SU-DHL-6 (cell line): ENCODE data around the gene TAPT1.

Experiments
- H2AFZ ChIP-seq: fragments of 200-600 bp; sonication (generic); 2 replicates; pipeline ENCODE4 v1.6.1; 2014; ENCODE audit warnings: low read depth, mild to moderate bottlenecking, moderate library complexity, mixed read lengths, antibody characterized with exemption, low read length; ENCODE audit not compliant: severe bottlenecking
- H3F3A ChIP-seq: fragments of 200-600 bp; shearing (Covaris generic); 2 replicates; pipeline ENCODE4 v1.6.0; 2016; ENCODE audit warnings: antibody characterized with exemption, mild to moderate bottlenecking; ENCODE audit not compliant: insufficient read depth
- H3K27ac ChIP-seq: fragments of 200-600 bp; sonication (generic); 2 replicates; pipeline ENCODE4 v1.5.1; 2016; ENCODE audit warnings: low read depth, mild to moderate bottlenecking, low read length, moderate library complexity, mixed read lengths
- H3K27me3 ChIP-seq: fragments of 200-600 bp; sonication (generic), shearing (Covaris generic); 2 replicates; pipeline ENCODE4 v1.6.0; 2014; ENCODE audit warnings: mild to moderate bottlenecking, low read length
- H3K36me3 ChIP-seq: fragments of 200-600 bp; sonication (generic); 2 replicates; pipeline ENCODE4 v1.6.1; 2014; ENCODE audit warnings: mild to moderate bottlenecking, low read length, mixed read lengths
- H3K4me2 ChIP-seq: fragments of 300-600, 200-600 bp; shearing (Covaris generic), sonication (generic); 2 replicates; pipeline ENCODE4 v1.6.0; 2014; ENCODE audit warnings: low read length, low read depth, mild to moderate bottlenecking; ENCODE audit not compliant: poor library complexity, severe bottlenecking
- H3K4me3 ChIP-seq: fragments of 200-600 bp; sonication (generic); 2 replicates; pipeline ENCODE4 v1.5.1; 2014; ENCODE audit warnings: antibody characterized with exemption, low read length, mild to moderate bottlenecking, mixed read lengths; ENCODE audit not compliant: insufficient read depth, poor library complexity, severe bottlenecking
- H3K79me2 ChIP-seq: fragments of 200-600 bp; sonication (generic); 2 replicates; pipeline ENCODE4 v1.6.1; 2014; ENCODE audit warnings: mild to moderate bottlenecking, low read length, moderate library complexity; ENCODE audit not compliant: insufficient read depth
- H3K9ac ChIP-seq: fragments of 200-600 bp; sonication (generic); 2 replicates; pipeline ENCODE4 v1.7.0; 2014; ENCODE audit warnings: mild to moderate bottlenecking, low read length
- H3K9me2 ChIP-seq: fragments of 200-600 bp; sonication (generic); replicated peaks from 2 replicates; pipeline ENCODE4 v1.6.1; 2014; ENCODE audit warnings: low read length; ENCODE audit not compliant: insufficient read depth
- H3K9me3 ChIP-seq: fragments of 200-600 bp; sonication (generic); 2 replicates; pipeline ENCODE4 v1.6.1; 2014; ENCODE audit warnings: low read length, mixed read lengths; ENCODE audit not compliant: insufficient read depth
- H4K20me1 ChIP-seq: fragments of 200-600 bp; sonication (generic); 2 replicates; pipeline ENCODE4 v1.6.1; 2014; ENCODE audit warnings: low read depth, mild to moderate bottlenecking, antibody characterized with exemption, low read length, moderate library complexity, mixed read lengths
- EZH2phosphoT487 ChIP-seq: fragments of 200-600 bp; sonication (generic), shearing (Covaris generic); conservative IDR thresholded peaks from 2 replicates; pipeline ENCODE4 v1.6.1; 2018; ENCODE audit warnings: mild to moderate bottlenecking, antibody characterized with exemption, low read length, moderate library complexity, mixed read lengths
- TF ChIP-seq, protein P1 (sequence below): fragments of 200-600 bp; sonication (generic); IDR thresholded peaks from one replicate; pipeline ENCODE4 v1.5.1; 2017; ENCODE audit warnings: antibody characterized with exemption, mild to moderate bottlenecking, low read length, moderate library complexity; ENCODE audit not compliant: insufficient read depth, poor library complexity, severe bottlenecking

The TAPT1 gene

GRCh38 chr4:16253127-16253960 lies 27.1 kb upstream of the TAPT1 start:
- H3K4me3 ChIP-seq: no peak overlapping the region
- no peak overlapping the region for H2AFZ ChIP-seq
- no peak overlapping the region for H3K9ac ChIP-seq
- no peak overlapping the region for H3K4me2 ChIP-seq
- H3F3A ChIP-seq: no peaks in the 10 kb centered on the region
- no peaks in the 10 kb centered on the region for H3K79me2 ChIP-seq
- H3K27me3 ChIP-seq: no peaks in the 10 kb centered on the region
- H4K20me1 ChIP-seq: no peaks in the 10 kb centered on the region
- no peak for TF ChIP-seq EZH2phosphoT487
- TF ChIP-seq, protein P1, sequence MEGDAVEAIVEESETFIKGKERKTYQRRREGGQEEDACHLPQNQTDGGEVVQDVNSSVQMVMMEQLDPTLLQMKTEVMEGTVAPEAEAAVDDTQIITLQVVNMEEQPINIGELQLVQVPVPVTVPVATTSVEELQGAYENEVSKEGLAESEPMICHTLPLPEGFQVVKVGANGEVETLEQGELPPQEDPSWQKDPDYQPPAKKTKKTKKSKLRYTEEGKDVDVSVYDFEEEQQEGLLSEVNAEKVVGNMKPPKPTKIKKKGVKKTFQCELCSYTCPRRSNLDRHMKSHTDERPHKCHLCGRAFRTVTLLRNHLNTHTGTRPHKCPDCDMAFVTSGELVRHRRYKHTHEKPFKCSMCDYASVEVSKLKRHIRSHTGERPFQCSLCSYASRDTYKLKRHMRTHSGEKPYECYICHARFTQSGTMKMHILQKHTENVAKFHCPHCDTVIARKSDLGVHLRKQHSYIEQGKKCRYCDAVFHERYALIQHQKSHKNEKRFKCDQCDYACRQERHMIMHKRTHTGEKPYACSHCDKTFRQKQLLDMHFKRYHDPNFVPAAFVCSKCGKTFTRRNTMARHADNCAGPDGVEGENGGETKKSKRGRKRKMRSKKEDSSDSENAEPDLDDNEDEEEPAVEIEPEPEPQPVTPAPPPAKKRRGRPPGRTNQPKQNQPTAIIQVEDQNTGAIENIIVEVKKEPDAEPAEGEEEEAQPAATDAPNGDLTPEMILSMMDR: no peak
- no peak overlapping the region for H3K27ac ChIP-seq
- no peaks in the 10 kb centered on the region for H3K9me2 ChIP-seq
- no peaks in the 10 kb centered on the region for H3K36me3 ChIP-seq
- H3K9me3 ChIP-seq: no peaks in the 10 kb centered on the region

GRCh38 chr4:16250661-16251365 lies 24.5 kb upstream of the TAPT1 start:
- Histone ChIP-seq H3K27me3 (no peaks in the 10 kb centered on the region), H3K9ac (no peak overlapping the region), H4K20me1 (no peaks in the 10 kb centered on the region), H3K36me3 (no peaks in the 10 kb centered on the region), H3K4me2 (no peak overlapping the region), H3K9me2 (no peaks in the 10 kb centered on the region), H3F3A (no peaks in the 10 kb centered on the region), H3K9me3 (no peaks in the 10 kb centered on the region), H3K79me2 (no peaks in the 10 kb centered on the region), H3K4me3 (no peak overlapping the region), H3K27ac (no peak overlapping the region), H2AFZ (no peak overlapping the region)
- no peak for TF ChIP-seq EZH2phosphoT487
- TF ChIP-seq, protein P1: no peak

DNA sequence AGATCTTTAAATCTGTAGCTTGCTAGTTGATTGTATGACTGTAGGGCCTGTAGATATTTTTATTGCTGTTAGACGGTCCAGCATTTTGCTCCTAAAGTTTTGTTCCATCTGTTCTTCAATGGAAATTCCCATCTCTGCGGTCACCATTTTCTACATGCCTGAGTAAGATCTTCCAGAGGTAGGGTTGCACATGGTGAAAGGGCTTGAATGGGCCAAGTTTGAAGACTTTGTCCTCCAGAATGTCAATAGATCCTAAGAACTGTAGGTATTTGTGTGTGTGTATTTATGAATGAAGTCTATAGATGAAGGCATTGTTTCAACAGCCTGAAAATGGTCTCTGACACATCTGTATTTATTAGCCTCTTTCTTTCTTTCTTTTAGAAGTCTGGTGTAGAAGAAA lies 22.3 kb upstream of the TAPT1 start:
- Histone ChIP-seq H3K9me2 (no peaks in the 10 kb centered on the region), H3K4me3 (no peak overlapping the region), H3K36me3 (no peaks in the 10 kb centered on the region), H3K27ac (no peak overlapping the region), H3K27me3 (no peaks in the 10 kb centered on the region), H3K79me2 (no peaks in the 10 kb centered on the region), H3F3A (no peaks in the 10 kb centered on the region), H3K9ac (no peak overlapping the region), H3K9me3 (no peaks in the 10 kb centered on the region), H2AFZ (no peak overlapping the region), H3K4me2 (no peak overlapping the region), H4K20me1 (no peaks in the 10 kb centered on the region)
- TF ChIP-seq, protein P1: no peak
- TF ChIP-seq EZH2phosphoT487: no peak
